ENCODE results near the gene CASKIN2.

- no peak for TF ChIP-seq POLR2A (IDR thresholded peaks at IDR 0.05; ENCODE audit: low read depth, low read length)
- no peak for TF ChIP-seq SPI1 (IDR thresholded peaks at IDR 0.05; ENCODE audit: low read depth, low read length)
- TF ChIP-seq TAF1 (IDR thresholded peaks at IDR 0.05; ENCODE audit: low read depth, low read length): no peak
- no peak for TF ChIP-seq POLR2AphosphoS5 (IDR thresholded peaks at IDR 0.05; ENCODE audit: low read depth, low read length)
- no peak for TF ChIP-seq POU2F2 (IDR thresholded peaks at IDR 0.05; ENCODE audit: low read depth, low read length)
These were observed 9.1 kb upstream of the CASKIN2 start for GRCh38 chr17:75524269-75524969.

All from GM12891 (cell line).